B cell (primary cell): ENCODE measurements around the gene CTRB1. TPM values are rescaled to one million over a fixed set of nuclear protein-coding genes. Genes with fewer than 3 reads are reported as not detected.

Experiments
- ATAC-seq: fragments of 200-7000 bp; cut with Tn5 transposase; one replicate; pipeline ENCODE4 v1.10.0; 2021; ENCODE audit warnings: low read depth, mild to moderate bottlenecking, moderate number of reproducible peaks, moderate library complexity
- CTCF ChIA-PET: fragments of 350-600 bp; sonication (Branson Sonifier 250); formaldehyde crosslinking; loops from one replicate; lab custom pipeline; 2021; ENCODE audit warnings: antibody characterized with exemption, inconsistent platforms; lab: Charles Lee
- POLR2A ChIA-PET: fragments of 350-600 bp; sonication (Branson Sonifier 250); formaldehyde crosslinking; loops from one replicate; lab custom pipeline; 2021; ENCODE audit warnings: antibody characterized with exemption; lab: Charles Lee
- DNase-seq: peaks from one replicate; pipeline ENCODE4 v3.0.0; 2013
- H2AFZ ChIP-seq: 2 replicates; pipeline ENCODE4 v1.6.1; 2012; ENCODE audit warnings: mild to moderate bottlenecking, low read depth, low read length; ENCODE audit not compliant: insufficient read depth, poor library complexity, severe bottlenecking
- H3K27ac ChIP-seq, 2 donors: 1 replicate in 1 of 2; 2 replicates in 1 of 2; pipeline ENCODE4 v1.5.1; 2012 to 2013; ENCODE audit warnings: low read length in 2 of 2, mild to moderate bottlenecking in 2 of 2, moderate library complexity in 1 of 2
- H3K27me3 ChIP-seq, 4 experiments: fragments of 200-600 bp in 1 of 4; sonication (generic) in 1 of 4; replicated peaks in 1 of 4; 1 replicate in 2 of 4; 2 replicates in 2 of 4; pipeline versions ENCODE4 v1.6.1 to v1.7.0; 2013 to 2016; ENCODE audit warnings: low read length in 3 of 4, mild to moderate bottlenecking in 2 of 4, mixed read lengths in 1 of 4, moderate library complexity in 1 of 4; ENCODE audit not compliant: insufficient read depth in 4 of 4, control insufficient read depth in 3 of 4; ENCODE audit errors: control extremely low read depth in 1 of 4
- H3K36me3 ChIP-seq, 2 experiments: replicated peaks in 1 of 2; 1 replicate in 1 of 2; 2 replicates in 1 of 2; pipeline versions ENCODE4 v1.6.1 to v1.7.1; 2013; ENCODE audit warnings: low read length in 1 of 2; ENCODE audit not compliant: insufficient read depth in 2 of 2, control insufficient read depth in 1 of 2; ENCODE audit errors: control extremely low read depth in 1 of 2, extremely low read depth in 1 of 2
- H3K4me1 ChIP-seq, 2 donors: fragments of 200-600 bp in 1 of 2; sonication (generic) in 1 of 2; 1 replicate in 1 of 2; 2 replicates in 1 of 2; pipeline versions ENCODE4 v1.5.1 to v1.6.1; 2013 to 2017; ENCODE audit warnings: low read length in 2 of 2; ENCODE audit not compliant: control insufficient read depth in 2 of 2, insufficient read depth in 2 of 2
- H3K4me2 ChIP-seq: replicated peaks from 2 replicates; pipeline ENCODE3; 2012; ENCODE audit warnings: mild to moderate bottlenecking, low read depth, low read length; ENCODE audit not compliant: poor library complexity, severe bottlenecking
- H3K4me3 ChIP-seq, 5 experiments: fragments of 200-600 bp in 1 of 5; sonication (generic) in 1 of 5; 1 replicate in 3 of 5; 2 replicates in 2 of 5; pipeline versions ENCODE4 v1.5.1 to v1.7.0; 2011 to 2016; ENCODE audit warnings: low read length in 4 of 5, mild to moderate bottlenecking in 4 of 5, low read depth in 2 of 5, control low read depth in 1 of 5, moderate library complexity in 1 of 5; ENCODE audit not compliant: insufficient read depth in 1 of 5; ENCODE audit errors: control extremely low read depth in 1 of 5, extremely low read depth in 1 of 5
- H3K79me2 ChIP-seq: fragments of 200-600 bp; sonication (generic); one replicate; pipeline ENCODE4 v1.6.0; 2016; ENCODE audit warnings: low read length; ENCODE audit not compliant: control insufficient read depth, insufficient read depth
- H3K9ac ChIP-seq: fragments of 200-600 bp; sonication (generic); 2 replicates; pipeline ENCODE4 v1.6.1; 2017; ENCODE audit warnings: mild to moderate bottlenecking, low read length, moderate library complexity
- H3K9me3 ChIP-seq, 3 donors: one replicate each; pipeline versions ENCODE4 v1.6.1 to v1.7.1; 2013; ENCODE audit warnings: low read length in 2 of 3; ENCODE audit not compliant: control insufficient read depth in 2 of 3, insufficient read depth in 1 of 3; ENCODE audit errors: control extremely low read depth in 1 of 3
- H4K20me1 ChIP-seq: 2 replicates; pipeline ENCODE4 v1.6.0; 2012; ENCODE audit warnings: mild to moderate bottlenecking, low read length; ENCODE audit not compliant: insufficient read depth, control insufficient read depth, poor library complexity, severe bottlenecking
- H3K27ac Mint-ChIP-seq: one replicate; pipeline ENCODE4 v1.8.0; 2021; ENCODE audit warnings: mixed read lengths
- H3K27me3 Mint-ChIP-seq: one replicate; pipeline ENCODE4 v1.8.0; 2021; ENCODE audit warnings: mixed read lengths
- H3K4me1 Mint-ChIP-seq: one replicate; pipeline ENCODE4 v1.8.0; 2021; ENCODE audit warnings: mixed read lengths
- H3K4me3 Mint-ChIP-seq: one replicate; pipeline ENCODE4 v1.8.0; 2021; ENCODE audit warnings: mixed read lengths
- H3K9me3 Mint-ChIP-seq: one replicate; pipeline ENCODE4 v1.8.0; 2022; ENCODE audit warnings: mixed read lengths; ENCODE audit not compliant: insufficient read depth
- EZH2 ChIP-seq: IDR thresholded peaks from 2 replicates; pipeline ENCODE4 v1.6.1; 2012; ENCODE audit warnings: borderline replicate concordance, low read depth, mild to moderate bottlenecking, moderate library complexity, low read length; ENCODE audit not compliant: insufficient read depth, poor library complexity, severe bottlenecking
- WGBS: methylation state at CpG from one replicate; pipeline ENCODE4 v1.1.5; 2013; ENCODE audit warnings: missing lambda C conversion rate; ENCODE audit not compliant: insufficient coverage; 5-methylcytosine and 5-hydroxymethylcytosine counted together
- intact Hi-C: fragments of 100-400 bp; cut with micrococcal nuclease; formaldehyde crosslinking; loops from one replicate; pipeline ENCODE4 v1.10.0; 2022
- polyA plus RNA-seq: library from polyadenylated mRNA; depleted of rRNA; stranded (reverse); fragments of >200 nt; gene quantifications from 2 replicates; pipeline ENCODE4 v1.2.3, GENCODE V29; 2012
- total RNA-seq, 2 donors: library from RNA; stranded (reverse); fragments of 120-200 nt in 1 of 2; gene quantifications; 1 replicate in 1 of 2; 2 replicates in 1 of 2; pipeline versions ENCODE4 v1.2.3 to v1.2.4, GENCODE V29; 2013 to 2022
- TF ChIP-seq, protein P1 (sequence below): fragments of 200-600 bp; IDR thresholded peaks from one replicate; pipeline ENCODE4 v1.8.0; 2022; ENCODE audit warnings: antibody characterized with exemption, mild to moderate bottlenecking

The CTRB1 gene
- total and polyA plus RNA-seq, 2 donors (not counting 1 experiment from before 2014, with no cell fraction given): not detected

DNA sequence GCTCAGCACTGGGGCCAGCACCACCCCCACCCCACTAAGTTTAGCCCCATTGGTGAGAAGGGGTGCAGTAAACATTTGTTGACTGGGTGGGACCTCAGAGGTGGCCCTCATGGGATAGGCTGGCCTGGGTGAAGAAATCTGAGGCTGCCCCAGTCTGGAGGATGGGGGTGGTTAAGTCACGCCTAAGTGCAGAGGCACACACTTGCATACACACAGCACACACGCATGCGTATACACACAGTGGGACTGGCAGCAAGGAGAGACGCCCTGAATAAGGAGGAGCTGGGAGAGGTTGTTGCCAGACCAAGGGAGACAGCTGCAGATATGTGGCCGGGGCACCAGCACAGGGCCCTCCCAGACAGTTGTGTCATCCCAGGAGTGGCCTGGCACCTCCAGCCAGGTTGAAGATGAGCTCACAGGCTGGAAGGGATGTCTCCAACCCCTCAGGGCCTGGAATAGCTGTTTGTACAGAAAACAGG lies 35.6 kb downstream of the CTRB1 start:
- 72% methylated on average over 3 of the region's 5 CpGs for WGBS
- H3K27ac Mint-ChIP-seq: no peak overlapping the region
- peaks cover 8% of the 10 kb centered on the region for H4K20me1 ChIP-seq
- H3K27me3 ChIP-seq: peaks cover 0 to 77% (median 39%) of the 10 kb centered on the region in 4 experiments
- peaks cover 13% of the 10 kb centered on the region for H3K4me1 Mint-ChIP-seq
- CTCF ChIA-PET: interaction anchor here (0.6 to 1.1 kb wide), 2 partner anchors 21 to 40 kb away, joined by 3 read pairs; no protein-coding TSS in a partner anchor
- no peak overlapping the region for H3K4me3 Mint-ChIP-seq
- peaks cover 0 to 13% (median 0%) of the 10 kb centered on the region in 3 donors for H3K9me3 ChIP-seq
- H3K9me3 Mint-ChIP-seq: no peaks in the 10 kb centered on the region
- intact Hi-C loops: no loop called here
- POLR2A ChIA-PET: no interaction called here
- TF ChIP-seq EZH2: no peak
- TF ChIP-seq, protein P1, sequence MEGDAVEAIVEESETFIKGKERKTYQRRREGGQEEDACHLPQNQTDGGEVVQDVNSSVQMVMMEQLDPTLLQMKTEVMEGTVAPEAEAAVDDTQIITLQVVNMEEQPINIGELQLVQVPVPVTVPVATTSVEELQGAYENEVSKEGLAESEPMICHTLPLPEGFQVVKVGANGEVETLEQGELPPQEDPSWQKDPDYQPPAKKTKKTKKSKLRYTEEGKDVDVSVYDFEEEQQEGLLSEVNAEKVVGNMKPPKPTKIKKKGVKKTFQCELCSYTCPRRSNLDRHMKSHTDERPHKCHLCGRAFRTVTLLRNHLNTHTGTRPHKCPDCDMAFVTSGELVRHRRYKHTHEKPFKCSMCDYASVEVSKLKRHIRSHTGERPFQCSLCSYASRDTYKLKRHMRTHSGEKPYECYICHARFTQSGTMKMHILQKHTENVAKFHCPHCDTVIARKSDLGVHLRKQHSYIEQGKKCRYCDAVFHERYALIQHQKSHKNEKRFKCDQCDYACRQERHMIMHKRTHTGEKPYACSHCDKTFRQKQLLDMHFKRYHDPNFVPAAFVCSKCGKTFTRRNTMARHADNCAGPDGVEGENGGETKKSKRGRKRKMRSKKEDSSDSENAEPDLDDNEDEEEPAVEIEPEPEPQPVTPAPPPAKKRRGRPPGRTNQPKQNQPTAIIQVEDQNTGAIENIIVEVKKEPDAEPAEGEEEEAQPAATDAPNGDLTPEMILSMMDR: no peak
- H3K27me3 Mint-ChIP-seq: peaks cover 45% of the 10 kb centered on the region
- no peak overlapping the region for H2AFZ ChIP-seq
- no peak overlapping the region for H3K4me3 ChIP-seq
- no peak overlapping the region for H3K9ac ChIP-seq
- no peaks in the 10 kb centered on the region for H3K79me2 ChIP-seq
- H3K4me1 ChIP-seq: peaks cover 13 to 20% of the 10 kb centered on the region in 2 donors
- DNase-seq (no peak), ATAC-seq (no peak)
- no peak overlapping the region for H3K4me2 ChIP-seq
- no peak overlapping the region for H3K27ac ChIP-seq
- H3K36me3 ChIP-seq: no peaks in the 10 kb centered on the region

DNA sequence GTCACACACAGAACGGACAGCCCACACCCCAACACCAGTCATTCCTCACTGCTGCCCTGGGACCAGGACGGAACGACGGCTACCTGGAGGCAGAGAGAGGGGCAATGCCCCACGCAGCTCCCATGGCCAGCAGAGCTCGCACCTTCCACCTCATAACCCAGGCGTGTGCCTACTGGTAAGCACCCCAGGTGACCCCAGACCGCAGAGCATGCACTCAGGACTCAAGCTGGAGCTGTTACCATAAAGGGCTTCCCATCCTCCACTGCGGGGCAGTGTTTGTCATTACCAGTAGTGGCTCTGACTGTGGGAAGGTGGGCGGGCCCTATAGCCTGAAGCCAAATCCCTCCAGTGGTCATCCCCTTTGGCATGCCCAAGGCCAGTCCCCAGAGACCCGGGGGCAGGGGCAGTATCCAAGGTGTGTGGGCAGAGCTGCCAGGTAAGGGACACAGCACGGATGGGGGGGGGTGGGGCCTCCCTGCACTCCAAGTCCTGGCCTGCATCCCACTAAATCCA lies 37.3 kb downstream of the CTRB1 start:
- Histone ChIP-seq H3K4me3 (no peak overlapping the region), H3K4me1 (peaks cover 5 to 8% of the 10 kb centered on the region in 2 donors), H2AFZ (no peak overlapping the region), H3K4me2 (no peak overlapping the region), H3K36me3 (no peaks in the 10 kb centered on the region), H3K79me2 (no peaks in the 10 kb centered on the region), H3K9ac (no peak overlapping the region), H3K9me3 (peaks cover 0 to 13% (median 0%) of the 10 kb centered on the region in 3 donors), H3K27ac (no peak overlapping the region), H3K27me3 (peaks cover 0 to 62% (median 34%) of the 10 kb centered on the region in 4 experiments), H4K20me1 (peaks cover under 1% of the 10 kb centered on the region)
- H3K4me1 Mint-ChIP-seq: peaks cover 6% of the 10 kb centered on the region
- WGBS: 62% methylated on average over 7 of the region's 12 CpGs
- CTCF ChIA-PET: interaction anchor here (1.1 kb wide), 2 partner anchors 124 to 129 kb away, joined by 3 read pairs; no protein-coding TSS in a partner anchor
- no peak overlapping the region for H3K4me3 Mint-ChIP-seq
- no peaks in the 10 kb centered on the region for H3K9me3 Mint-ChIP-seq
- TF ChIP-seq, protein P1: no peak
- TF ChIP-seq EZH2: no peak
- peaks cover 47% of the 10 kb centered on the region for H3K27me3 Mint-ChIP-seq
- no peak overlapping the region for H3K27ac Mint-ChIP-seq
- POLR2A ChIA-PET: no interaction called here
- intact Hi-C loops: no loop called here
- DNase-seq: no peak
- no peak for ATAC-seq
